GM18511 (cell line): ENCODE data around the gene PRKCH.

Experiments used
- ATAC-seq: cut with Tn5 transposase; IDR thresholded peaks from one replicate; pipeline ENCODE4 v1.9.1; 2021; ENCODE audit warnings: mild to moderate bottlenecking, moderate library complexity; ENCODE audit not compliant: unreplicated experiment

The PRKCH gene

DNA sequence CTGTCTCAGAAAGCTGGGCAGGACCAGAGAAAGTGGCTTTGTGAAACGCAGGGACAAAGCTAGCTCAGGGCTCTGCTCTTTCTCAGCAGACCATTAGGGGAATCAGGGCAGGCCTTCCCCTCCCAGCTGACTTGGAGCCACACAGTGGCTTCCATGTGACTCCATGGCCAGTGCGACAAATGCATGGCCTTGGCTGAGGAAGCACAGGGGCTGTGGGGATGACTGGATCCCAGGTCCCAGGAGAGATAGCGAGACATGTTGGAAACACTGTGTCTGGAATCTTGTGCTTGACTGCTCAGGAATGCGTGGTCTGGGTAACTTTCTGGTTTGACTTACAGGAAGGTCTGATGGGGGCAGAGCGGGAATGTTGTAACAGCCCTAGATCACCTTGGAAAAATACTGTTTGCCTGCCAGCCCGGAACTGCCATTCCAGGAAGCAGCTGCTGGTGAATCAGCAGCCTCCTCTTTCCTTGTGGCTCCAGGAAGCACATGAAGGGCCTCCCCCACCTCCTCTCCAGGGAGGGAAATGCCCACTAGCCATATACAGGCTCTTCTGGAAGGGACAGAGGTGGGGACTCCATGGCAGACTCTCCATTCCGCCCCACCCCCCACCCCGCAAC lies 240.4 kb downstream of the PRKCH start:
- no peak for ATAC-seq

GRCh38 chr14:61562321-61563161 lies 241.2 kb downstream of the PRKCH start:
- no peak for ATAC-seq

DNA sequence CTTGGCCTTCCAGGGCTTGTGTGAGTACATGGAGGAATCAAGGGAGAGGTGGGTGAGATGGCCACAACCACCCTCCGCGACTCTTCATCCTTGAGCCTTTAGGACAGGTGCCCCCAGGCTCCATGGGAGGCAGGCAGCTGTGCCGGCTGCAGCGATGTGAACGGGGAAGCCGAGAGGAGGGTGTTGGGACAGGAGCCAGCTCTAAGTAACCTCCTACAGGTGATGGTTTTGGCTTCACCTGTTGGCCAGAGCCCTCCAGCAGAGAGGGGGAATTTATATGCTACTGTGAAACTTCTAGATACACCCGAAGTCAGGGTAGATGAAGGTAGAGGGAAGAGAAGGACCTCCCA lies 241.8 kb downstream of the PRKCH start:
- no peak for ATAC-seq

- no peak for ATAC-seq
Measured at GRCh38 chr14:61563880-61564617, 242.7 kb downstream of the PRKCH start.

DNA sequence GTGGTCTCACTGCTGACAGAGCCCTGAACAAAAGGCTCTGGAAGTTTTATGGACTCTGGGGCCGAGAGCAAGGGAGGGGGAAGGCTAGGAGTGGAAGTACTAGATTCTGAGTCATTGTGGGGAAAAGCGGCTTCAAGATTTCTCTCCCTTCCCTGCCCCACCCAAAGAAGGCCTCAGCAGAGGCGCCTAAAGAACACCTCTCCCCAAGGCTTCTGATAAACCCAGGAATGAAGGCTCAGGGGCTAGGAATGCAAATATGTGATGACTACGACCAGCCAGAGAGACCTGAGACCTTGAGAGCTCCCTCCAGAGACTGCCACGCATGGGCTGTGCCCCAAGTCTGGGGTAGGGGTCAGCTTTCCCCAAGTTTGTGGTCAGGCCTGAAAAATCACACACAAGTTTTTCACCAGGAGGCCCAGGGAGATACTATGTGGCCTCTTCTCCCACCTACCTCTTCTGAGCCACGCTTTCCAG lies 243.3 kb downstream of the PRKCH start:
- ATAC-seq = no peak

GRCh38 chr14:61565181-61565580 lies 243.8 kb downstream of the PRKCH start:
- ATAC-seq = no peak

DNA sequence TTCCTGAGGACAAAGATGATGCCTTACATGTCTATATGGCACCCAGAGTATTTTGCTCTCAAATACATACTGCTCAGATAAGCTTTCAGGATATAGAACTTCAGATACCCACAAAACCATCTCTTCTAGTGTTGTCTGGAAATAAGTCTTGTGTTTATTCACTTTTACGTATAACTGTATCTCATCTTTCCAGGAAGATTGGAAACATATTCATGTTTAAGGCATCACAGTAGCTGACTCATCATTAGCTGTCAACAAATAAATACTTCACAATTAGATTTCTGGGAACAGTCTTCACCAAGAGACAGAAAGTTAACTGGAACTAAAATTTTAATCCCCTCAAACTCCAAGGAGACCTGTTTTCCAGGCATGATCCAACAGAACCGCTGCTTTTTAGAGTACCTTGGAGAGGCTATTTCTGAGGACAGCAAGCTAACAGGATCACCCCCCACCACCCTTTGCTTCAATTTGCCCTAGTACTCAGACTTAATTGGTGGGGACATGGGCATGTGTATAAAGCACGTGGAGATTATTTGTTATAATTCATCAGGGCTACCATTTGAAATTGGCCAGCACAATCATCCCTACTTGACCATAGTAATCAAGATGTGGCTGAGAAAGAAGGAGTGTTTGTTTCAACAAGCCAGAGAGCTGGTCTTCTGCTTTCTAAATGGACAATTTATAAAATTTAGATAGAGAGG lies 244.6 kb downstream of the PRKCH start:
- no peak for ATAC-seq

GRCh38 chr14:61566537-61567225 lies 245.3 kb downstream of the PRKCH start:
- ATAC-seq = no peak

DNA sequence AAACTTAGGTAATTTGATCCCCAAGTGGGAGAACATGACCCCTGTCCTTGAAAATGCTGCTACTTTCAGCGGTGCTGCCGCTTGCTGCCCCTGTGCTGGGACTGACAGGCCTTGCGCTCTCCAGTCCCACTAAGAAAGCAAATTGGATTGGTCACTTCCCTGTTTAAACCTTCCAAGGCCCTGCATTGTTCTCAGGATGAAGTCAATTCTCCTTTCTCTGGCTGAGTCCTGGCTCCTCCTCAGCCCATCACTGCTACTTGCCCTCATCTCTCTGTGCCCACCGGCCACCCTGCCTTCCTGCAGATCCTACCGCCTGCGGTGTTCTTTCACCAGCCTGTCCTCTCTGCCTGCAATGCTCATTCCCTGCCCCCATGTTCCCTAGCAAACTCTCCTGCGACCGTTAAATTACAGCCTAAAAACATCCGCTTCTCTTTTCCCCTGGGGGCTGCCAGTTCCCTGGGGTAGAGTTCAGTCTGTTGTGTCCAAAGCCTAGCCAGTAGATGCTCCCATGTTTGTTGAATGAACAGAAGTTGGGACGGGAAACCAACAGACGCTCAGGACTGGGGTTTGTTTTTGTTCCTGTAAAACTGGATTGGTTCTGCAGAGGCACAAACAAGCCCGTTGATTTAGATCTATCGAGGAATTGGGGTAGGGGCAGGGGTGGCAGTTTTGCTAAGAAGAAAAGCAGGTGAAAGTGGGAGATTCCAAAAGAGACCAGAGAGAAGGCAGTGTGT lies 246.6 kb downstream of the PRKCH start:
- peak; percentile 9 for ATAC-seq

DNA sequence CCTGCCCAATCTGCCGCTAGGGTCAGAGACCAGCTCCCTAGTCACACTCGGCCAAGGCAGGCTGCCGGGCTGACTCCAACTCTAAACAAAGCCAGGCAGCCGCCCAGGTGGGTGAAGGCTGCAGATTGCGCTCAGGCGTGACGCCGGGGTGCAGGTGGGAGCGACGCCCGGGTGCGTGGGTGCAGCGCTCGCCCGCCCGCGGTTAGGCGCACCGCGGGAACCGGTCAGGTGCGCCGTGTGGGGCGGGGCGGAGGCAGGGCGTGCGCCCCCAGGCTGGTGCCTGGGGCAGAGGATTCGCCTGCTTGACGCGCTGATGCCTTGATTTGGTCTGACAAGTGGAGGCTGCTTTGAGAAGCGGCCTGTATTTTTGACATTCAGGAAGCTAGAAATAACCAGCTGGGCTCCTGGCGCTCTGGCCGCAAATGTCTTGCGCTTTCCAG lies 247.2 kb downstream of the PRKCH start:
- ATAC-seq = peak; percentile 89

GRCh38 chr14:61569308-61569707 lies 247.9 kb downstream of the PRKCH start:
- no peak for ATAC-seq

GRCh38 chr14:61569812-61570548 lies 248.6 kb downstream of the PRKCH start:
- ATAC-seq = no peak

DNA sequence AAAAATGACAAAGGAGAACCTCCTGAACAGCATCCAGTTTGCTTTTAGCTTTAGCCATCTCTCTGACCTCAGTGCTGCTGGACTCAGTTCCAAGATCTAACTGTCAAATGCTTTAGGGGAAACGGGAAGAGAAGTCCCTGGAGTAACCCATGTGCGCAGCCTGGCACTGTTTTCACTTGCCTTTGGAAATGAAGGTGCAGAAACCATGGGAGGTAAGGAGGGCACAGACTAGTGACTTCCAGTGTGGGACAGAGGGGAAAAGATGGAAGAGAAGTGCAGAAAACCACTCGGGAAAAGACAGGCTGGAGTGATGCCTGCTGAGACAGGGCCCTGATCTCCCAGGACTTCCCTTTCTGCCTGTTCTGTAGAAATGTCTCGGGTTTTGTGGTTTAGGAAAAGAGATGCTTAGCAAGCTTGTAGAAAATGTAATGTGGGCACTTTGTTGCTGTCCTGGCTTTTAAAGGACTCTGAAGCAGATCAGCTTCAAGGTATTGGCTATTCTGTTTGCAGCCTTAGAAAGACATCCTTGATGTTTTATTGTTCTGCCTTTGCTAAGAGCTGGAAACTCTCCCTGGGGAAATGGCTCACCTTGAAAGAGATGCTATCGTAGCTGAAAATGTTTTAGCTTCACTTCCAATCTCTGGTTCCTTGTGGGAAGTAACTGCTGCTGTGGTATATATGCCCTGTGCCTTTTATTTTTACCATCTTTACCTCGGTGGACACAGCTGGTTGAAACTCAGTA lies 249.3 kb downstream of the PRKCH start:
- ATAC-seq = no peak

DNA sequence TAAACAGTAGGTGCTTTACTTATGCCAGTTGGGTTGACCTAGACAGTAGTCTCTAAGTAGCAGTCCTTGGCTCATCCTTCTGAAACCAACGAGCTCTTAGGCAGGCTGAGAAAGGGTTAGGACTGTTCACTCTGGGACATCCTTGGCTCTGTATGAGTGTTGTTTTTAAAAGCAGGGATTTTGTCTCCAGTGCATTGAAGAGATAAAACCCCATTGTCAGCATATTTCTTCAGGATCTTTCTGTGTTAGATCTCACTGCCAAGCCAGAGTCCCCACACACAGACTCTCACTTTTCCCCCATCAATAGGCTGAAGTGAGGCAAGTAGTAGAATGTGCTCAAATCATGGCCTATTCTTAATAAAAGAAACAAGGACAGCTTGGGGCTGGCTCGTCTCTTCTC lies 250.5 kb downstream of the PRKCH start:
- ATAC-seq = no peak

GRCh38 chr14:61573321-61573720 lies 251.9 kb downstream of the PRKCH start:
- ATAC-seq = no peak

DNA sequence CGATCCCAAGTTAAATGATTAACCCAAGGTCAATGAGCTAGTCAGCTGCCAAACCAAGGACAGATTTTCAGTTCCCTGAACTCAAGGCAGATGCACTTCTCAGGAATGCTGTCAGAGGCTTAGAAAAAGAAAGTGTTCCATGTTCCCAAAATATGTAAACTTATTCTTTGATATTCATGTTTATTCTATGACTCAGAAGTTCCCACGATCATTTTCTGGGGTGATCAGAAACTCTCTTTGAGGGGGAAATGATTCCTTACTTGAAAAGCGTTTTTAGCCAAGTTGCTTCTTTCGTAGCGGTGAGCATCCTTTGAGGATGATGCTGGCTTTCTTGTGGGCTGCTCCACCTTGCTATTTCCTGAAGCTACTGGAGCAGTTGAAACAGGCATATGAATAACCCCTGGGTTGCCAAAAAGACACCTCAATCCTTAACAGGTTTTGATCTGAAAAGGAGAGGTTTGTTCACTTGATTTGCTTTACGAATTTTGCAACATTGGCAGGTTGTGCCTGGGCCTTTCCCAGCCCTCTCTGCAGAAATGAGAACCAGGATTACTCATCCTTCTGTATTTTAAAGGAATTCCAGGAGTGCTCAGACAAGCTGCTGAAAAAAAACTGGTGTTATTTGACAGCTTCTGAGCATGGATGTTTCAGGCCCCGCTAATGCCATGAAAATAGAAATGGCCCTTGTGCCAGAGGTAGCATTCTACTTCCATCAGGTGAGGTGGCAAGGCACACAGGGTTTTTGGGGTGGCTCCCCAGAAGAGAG lies 252.6 kb downstream of the PRKCH start:
- no peak for ATAC-seq

- ATAC-seq = no peak
Measured at GRCh38 chr14:61574514-61574807, 253.1 kb downstream of the PRKCH start.

GRCh38 chr14:61575126-61575525 lies 253.7 kb downstream of the PRKCH start:
- no peak for ATAC-seq
